ENCODE results near the gene ARHGAP22.

The ARHGAP22 gene

DNA sequence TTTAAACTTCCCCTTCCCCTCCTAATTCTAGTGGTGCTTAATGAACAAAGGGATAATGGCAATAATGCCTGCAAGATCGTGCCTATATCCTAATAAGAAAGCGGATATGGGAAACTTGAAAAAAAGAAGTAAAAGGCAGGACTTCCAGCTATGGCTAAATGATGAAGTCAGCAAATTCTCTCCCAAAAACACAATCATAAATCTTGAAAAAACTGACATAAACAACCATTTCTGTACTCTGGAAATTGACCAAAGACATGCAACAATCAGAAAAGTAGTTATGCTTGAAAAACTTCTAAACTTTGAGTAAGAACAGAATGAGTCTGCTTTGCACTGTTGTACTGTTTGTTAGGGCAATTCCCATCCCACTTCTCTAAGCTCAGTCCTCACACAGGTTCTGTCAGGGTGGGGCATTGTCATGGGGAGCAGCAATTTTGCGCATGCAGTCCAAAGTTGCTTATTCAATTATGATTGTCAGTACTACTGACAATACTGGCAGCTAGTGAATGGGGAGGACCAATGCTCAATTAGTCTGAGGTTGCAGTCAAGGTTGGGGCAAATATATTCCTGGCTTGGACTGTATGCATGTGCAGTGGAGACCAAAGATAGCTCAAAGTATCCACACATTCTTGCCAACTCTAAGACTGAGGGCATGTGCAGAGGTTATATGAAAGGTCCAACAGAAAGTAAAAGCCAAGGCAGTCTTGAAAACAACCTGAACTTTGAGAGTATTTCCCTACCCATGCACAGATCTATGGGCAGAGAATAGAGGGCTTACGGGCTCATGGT lies 34.1 kb upstream of the ARHGAP22 start:
- no peak overlapping the region for H3K4me3 ChIP-seq (ENCODE audit: low read length)
- TF ChIP-seq, protein P1, sequence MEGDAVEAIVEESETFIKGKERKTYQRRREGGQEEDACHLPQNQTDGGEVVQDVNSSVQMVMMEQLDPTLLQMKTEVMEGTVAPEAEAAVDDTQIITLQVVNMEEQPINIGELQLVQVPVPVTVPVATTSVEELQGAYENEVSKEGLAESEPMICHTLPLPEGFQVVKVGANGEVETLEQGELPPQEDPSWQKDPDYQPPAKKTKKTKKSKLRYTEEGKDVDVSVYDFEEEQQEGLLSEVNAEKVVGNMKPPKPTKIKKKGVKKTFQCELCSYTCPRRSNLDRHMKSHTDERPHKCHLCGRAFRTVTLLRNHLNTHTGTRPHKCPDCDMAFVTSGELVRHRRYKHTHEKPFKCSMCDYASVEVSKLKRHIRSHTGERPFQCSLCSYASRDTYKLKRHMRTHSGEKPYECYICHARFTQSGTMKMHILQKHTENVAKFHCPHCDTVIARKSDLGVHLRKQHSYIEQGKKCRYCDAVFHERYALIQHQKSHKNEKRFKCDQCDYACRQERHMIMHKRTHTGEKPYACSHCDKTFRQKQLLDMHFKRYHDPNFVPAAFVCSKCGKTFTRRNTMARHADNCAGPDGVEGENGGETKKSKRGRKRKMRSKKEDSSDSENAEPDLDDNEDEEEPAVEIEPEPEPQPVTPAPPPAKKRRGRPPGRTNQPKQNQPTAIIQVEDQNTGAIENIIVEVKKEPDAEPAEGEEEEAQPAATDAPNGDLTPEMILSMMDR (conservative IDR thresholded peaks at IDR 0.05; ENCODE audit: low read depth, low read length) = no peak
- no peak for DNase-seq (ENCODE audit: low read depth)

DNA sequence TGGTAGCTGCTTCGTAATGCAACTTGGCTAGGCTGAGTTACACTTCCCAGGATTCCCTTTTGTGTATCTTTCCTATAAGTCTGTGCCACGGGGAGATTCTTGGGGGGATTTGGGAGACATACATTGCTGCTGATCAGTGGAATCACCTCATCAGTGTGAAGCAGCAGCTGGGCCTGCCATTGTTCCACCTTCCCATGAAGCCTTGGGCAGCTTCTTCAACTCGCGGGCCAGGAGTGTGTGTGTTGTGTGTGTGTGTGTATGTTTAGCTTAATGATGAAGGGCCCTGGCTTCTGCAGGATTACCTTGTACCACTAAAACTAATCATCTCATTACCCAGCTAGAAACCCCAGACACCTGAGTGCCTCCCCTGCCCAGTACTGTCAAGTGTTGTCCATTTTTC lies 33.3 kb upstream of the ARHGAP22 start:
- no peak for DNase-seq (ENCODE audit: low read depth)
- TF ChIP-seq, protein P1 (conservative IDR thresholded peaks at IDR 0.05; ENCODE audit: low read depth, low read length) = no peak
- H3K4me3 ChIP-seq (ENCODE audit: low read length) = no peak overlapping the region

DNA sequence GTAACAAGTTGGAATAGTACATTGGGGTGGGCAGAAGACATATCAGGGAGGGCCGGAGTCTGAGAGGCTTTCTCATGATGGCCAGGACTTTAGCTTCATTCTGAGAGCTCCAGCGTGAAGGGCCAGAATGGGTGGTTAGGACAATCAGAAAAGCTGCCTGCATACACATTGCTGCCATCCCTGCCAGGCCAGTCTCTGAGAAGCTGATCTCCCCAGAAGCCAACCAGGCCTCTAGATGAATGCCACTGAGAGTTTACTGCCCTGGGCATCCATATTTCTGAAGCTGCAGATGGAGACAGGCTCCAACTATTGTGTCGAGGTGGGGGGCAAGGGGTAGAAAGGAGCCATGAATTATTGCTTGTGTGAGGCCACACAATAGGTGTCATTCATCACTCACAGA lies 32.0 kb upstream of the ARHGAP22 start:
- DNase-seq (ENCODE audit: low read depth) = no peak
- no peak overlapping the region for H3K4me3 ChIP-seq (ENCODE audit: low read length)
- TF ChIP-seq, protein P1 (conservative IDR thresholded peaks at IDR 0.05; ENCODE audit: low read depth, low read length) = no peak

DNA sequence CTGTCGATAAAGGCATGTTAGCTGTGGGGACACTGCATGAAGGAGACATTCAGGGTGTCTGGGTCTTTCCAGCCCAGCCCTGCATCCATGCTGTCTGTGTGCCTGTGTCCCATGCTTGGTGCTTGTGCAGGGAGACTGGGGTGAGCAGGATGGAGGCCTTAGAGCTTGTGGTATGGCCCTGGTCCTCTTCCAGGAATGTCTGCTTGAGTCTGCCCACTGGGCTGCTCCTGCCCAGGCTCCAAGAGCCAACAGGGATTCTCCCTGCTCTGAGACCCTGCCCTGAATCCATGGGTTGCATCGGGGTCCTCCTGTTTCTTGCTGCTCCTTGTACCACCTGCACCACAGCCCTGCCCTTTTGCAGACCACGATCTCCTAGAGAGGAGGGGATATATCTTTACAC lies 31.4 kb upstream of the ARHGAP22 start:
- no peak for DNase-seq (ENCODE audit: low read depth)
- TF ChIP-seq, protein P1 (conservative IDR thresholded peaks at IDR 0.05; ENCODE audit: low read depth, low read length) = no peak
- no peak overlapping the region for H3K4me3 ChIP-seq (ENCODE audit: low read length)

DNA sequence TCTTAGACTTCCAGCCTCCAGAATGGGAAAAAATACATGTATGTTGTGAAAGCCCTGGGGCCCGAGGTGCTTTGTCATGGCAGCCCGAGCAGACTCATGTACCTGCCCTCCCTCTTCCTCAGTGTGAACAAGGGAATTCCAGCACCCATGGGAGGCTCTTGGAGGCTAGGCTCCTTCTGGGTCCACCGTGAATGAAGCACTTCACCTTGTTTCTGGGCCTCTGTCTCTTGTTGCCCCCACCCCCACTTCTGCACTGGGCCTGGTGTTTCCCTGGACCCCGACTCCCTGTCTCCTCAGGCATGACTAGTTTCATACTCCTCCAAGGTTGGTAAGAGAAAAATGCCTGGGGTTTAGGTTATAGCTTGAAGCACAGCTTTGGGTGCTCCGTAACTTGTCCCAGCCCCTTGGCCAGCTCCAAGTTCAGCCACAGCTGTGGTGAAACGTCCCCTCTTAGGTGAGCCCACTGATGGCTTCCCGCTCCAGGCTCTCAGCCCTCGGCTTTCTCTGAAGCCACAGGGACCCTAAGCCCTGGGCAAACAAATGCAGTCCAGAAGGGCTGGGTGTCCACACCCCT lies 30.2 kb upstream of the ARHGAP22 start:
- no peak for DNase-seq (ENCODE audit: low read depth)
- TF ChIP-seq, protein P1 (conservative IDR thresholded peaks at IDR 0.05; ENCODE audit: low read depth, low read length) = no peak
- H3K4me3 ChIP-seq (ENCODE audit: low read length) = no peak overlapping the region

DNA sequence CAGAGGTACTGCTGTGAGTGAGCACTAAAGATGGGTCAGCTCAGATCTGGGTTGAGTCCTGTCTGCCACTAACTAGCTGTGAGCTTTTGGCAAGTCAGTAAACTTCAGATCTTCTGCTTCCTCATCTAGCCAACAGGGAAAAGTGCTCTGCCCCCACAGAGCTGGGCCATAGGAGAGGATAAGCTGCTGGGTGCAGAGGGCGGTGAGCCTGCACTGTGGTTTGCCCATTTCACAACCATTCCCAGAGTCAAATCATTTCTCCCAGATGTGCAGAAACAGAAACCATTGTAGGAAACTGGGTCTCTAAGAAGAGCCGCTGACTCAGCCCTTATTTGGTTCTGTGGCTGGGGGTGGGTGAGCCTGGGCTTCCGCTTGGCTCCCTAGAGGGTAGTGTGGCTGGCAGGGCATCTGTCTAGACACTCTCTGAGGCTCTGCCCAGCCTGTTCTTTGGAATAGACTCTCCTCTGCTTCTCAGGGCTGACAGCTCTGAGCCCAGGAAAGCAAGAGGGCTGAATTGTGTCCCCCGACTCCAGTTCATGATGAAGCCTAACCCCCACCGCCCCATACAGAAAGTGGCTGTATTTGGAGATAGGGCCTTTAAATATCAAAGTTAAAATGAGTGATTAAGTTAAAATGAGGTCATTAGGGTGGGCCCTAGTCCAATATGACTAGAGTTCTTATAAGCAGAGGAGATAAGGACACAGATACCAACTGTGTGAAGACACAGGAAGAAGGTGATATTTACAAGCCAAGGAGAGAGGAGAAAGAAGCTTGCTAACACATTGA lies 29.5 kb upstream of the ARHGAP22 start:
- no peak overlapping the region for H3K4me3 ChIP-seq (ENCODE audit: low read length)
- DNase-seq (ENCODE audit: low read depth) = no peak
- TF ChIP-seq, protein P1 (conservative IDR thresholded peaks at IDR 0.05; ENCODE audit: low read depth, low read length) = no peak
